ENCODE measurements around the gene HDHD3. TPM values are rescaled to one million over a fixed set of nuclear protein-coding genes. Genes with fewer than 3 reads are reported as not detected.

HDHD3 gene
- total RNA-seq, 2 donors from 2014 or later = 12.1 to 15.5 TPM

GRCh38 chr9:113349445-113350094 lies 27.2 kb downstream of the HDHD3 start, which contains the start of gene BSPRY:
Gene BSPRY (plus strand): TSS chr9:113349541. CDS start chr9:113349580, 39 bp downstream.
- peak within 1 kb of the TSS; percentile 79 for H3K27ac Mint-ChIP-seq
- H3K36me3 Mint-ChIP-seq (ENCODE audit: insufficient read depth in 2 of 2) = peaks cover 0 to 4% of the 10 kb centered on the region in 2 donors
- H3K4me1 Mint-ChIP-seq (ENCODE audit: low read depth) = peaks cover 63% of the 10 kb centered on the region
- H3K9me3 Mint-ChIP-seq = no peaks in the 10 kb centered on the region
- H3K27me3 Mint-ChIP-seq (ENCODE audit: low read depth) = no peaks in the 10 kb centered on the region
- H3K4me3 Mint-ChIP-seq = peak within 1 kb of the TSS; percentile 92 to 95
- DNase-seq (peak; percentile 62 to 63), ATAC-seq (replicated peaks in 1 of 2) (peak; percentile 68 to 76)

DNA sequence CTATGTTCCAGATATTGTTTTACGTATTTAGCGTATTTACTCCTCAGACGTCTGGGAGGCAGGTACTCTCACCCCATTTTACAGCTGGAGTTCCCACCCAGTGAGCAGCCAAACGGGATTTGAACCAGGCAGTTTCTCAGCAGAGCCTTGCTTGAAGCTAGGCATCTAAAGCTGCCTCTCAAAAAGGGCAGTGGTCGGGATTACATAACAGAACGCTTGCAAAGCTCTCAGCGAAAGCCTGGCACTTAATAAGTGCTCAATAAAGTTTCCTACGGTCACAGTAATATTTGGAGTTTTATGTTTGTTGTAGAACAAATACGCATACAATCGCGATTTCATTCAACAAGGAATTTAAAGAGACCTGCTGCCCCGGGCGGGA lies 27.7 kb downstream of the HDHD3 start:
- DNase-seq (no peak), ATAC-seq (replicated peaks in 1 of 2) (no peak)
- Mint-ChIP-seq H3K9me3 (no peaks in the 10 kb centered on the region), H3K27ac (no peak overlapping the region), H3K36me3 (ENCODE audit: insufficient read depth in 2 of 2) (peaks cover 0 to 4% of the 10 kb centered on the region in 2 donors), H3K4me1 (ENCODE audit: low read depth) (peaks cover 63% of the 10 kb centered on the region), H3K4me3 (peak overlapping the region; percentile 66 to 81), H3K27me3 (ENCODE audit: low read depth) (no peaks in the 10 kb centered on the region)

- H3K9me3 Mint-ChIP-seq = no peaks in the 10 kb centered on the region
- peaks cover 69% of the 10 kb centered on the region for H3K4me1 Mint-ChIP-seq (ENCODE audit: low read depth)
Observed at GRCh38 chr9:113348437-113348836, 28.3 kb downstream of the HDHD3 start.

GRCh38 chr9:113345671-113346070 lies 31.1 kb downstream of the HDHD3 start:
- Mint-ChIP-seq H3K4me3 (no peak overlapping the region), H3K27ac (no peak overlapping the region), H3K27me3 (ENCODE audit: low read depth) (no peaks in the 10 kb centered on the region), H3K36me3 (ENCODE audit: insufficient read depth in 2 of 2) (peaks cover 1 to 4% of the 10 kb centered on the region in 2 donors), H3K9me3 (no peaks in the 10 kb centered on the region), H3K4me1 (ENCODE audit: low read depth) (peaks cover 72% of the 10 kb centered on the region)
- no peak for DNase-seq
- ATAC-seq (replicated peaks in 1 of 2) = no peak

More at GRCh38 chr9:113348437-113348836, 28.3 kb downstream of the HDHD3 start:
- Mint-ChIP-seq H3K36me3 (ENCODE audit: insufficient read depth in 2 of 2) (peaks cover 0 to 4% of the 10 kb centered on the region in 2 donors), H3K27me3 (ENCODE audit: low read depth) (no peaks in the 10 kb centered on the region), H3K4me3 (peak overlapping the region in 1 of 2 donors; percentile 50), H3K27ac (no peak overlapping the region)
- ATAC-seq (replicated peaks in 1 of 2) (no peak), DNase-seq (no peak)

- Mint-ChIP-seq H3K36me3 (ENCODE audit: insufficient read depth in 2 of 2) (peaks cover 1 to 3% of the 10 kb centered on the region in 2 donors), H3K4me3 (no peak overlapping the region), H3K4me1 (ENCODE audit: low read depth) (peaks cover 72% of the 10 kb centered on the region), H3K27me3 (ENCODE audit: low read depth) (no peaks in the 10 kb centered on the region), H3K27ac (no peak overlapping the region), H3K9me3 (no peaks in the 10 kb centered on the region)
- no peak for DNase-seq
- ATAC-seq (replicated peaks in 1 of 2) = no peak
Observed at GRCh38 chr9:113345190-113345589, 31.6 kb downstream of the HDHD3 start.

DNA sequence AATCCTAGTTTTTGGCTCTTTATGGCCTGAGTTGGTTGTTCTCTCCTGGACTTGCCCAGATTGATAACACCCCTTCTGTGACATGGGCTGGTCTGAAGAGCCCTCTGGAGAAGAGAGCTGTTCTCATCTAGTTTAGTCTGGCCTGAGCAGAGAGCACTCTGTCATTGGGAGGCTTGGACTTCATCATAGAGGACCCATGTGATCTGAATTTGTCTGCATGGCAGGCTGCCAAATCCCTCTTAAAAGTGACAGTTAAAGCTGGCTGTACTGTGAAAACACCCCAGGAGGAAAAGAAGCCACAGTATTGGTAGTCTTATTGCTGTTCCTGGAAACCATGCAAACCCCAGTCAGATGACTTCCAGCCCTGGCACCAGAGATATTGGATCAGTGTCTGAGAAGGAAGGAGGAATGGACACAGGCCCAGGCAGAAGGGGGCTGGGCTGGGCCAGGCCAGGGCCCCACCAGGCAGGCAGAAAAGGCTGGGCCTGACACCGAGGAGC lies 33.0 kb downstream of the HDHD3 start:
- Mint-ChIP-seq H3K4me1 (ENCODE audit: low read depth) (peaks cover 78% of the 10 kb centered on the region), H3K4me3 (no peak overlapping the region), H3K36me3 (ENCODE audit: insufficient read depth in 2 of 2) (peaks cover 0 to 1% of the 10 kb centered on the region in 2 donors), H3K27me3 (ENCODE audit: low read depth) (no peaks in the 10 kb centered on the region), H3K27ac (no peak overlapping the region), H3K9me3 (no peaks in the 10 kb centered on the region)
- ATAC-seq (replicated peaks in 1 of 2) (no peak), DNase-seq (peak in 1 of 2 donors; percentile 19)

- peaks cover 0 to 1% of the 10 kb centered on the region in 2 donors for H3K36me3 Mint-ChIP-seq (ENCODE audit: insufficient read depth in 2 of 2)
Observed at GRCh38 chr9:113341712-113342410, 34.9 kb downstream of the HDHD3 start.

GRCh38 chr9:113340011-113340699 lies 36.6 kb downstream of the HDHD3 start, which contains the start of gene WDR31:
Gene WDR31 (minus strand): TSS chr9:113340275. CDS start chr9:113332022, 8,253 bp downstream.
- H3K27ac Mint-ChIP-seq = peak within 1 kb of the TSS; percentile 35

More at GRCh38 chr9:113341712-113342410, 34.9 kb downstream of the HDHD3 start:
- H3K9me3 Mint-ChIP-seq = no peaks in the 10 kb centered on the region
- H3K27me3 Mint-ChIP-seq (ENCODE audit: low read depth) = no peaks in the 10 kb centered on the region
- ATAC-seq (replicated peaks in 1 of 2) (peak; percentile 19 to 36), DNase-seq (peak in 1 of 2 donors; percentile 43)
- H3K4me1 Mint-ChIP-seq (ENCODE audit: low read depth) = peaks cover 65% of the 10 kb centered on the region
- H3K4me3 Mint-ChIP-seq = peak overlapping the region; percentile 85 to 93
- peak overlapping the region; percentile 7 for H3K27ac Mint-ChIP-seq

DNA sequence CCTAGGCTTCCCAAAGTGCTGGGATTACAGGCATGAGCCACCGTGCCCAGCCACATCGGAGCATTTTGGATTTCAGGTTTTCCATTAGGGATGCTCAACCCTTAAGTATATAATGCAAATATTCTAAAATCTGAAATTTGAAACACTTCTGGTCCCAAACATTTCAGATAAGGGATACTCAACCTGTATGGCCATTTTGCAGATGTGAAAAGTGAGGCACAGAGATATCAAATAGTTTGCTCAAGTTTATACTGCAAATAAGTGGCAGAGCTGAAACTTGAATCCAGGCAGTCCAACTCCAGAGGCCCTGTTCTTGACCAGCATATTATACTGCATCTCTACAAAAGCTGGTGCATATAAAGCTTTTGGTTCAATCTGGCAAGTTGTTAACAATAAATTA lies 39.1 kb downstream of the HDHD3 start:
- Mint-ChIP-seq H3K27ac (no peak overlapping the region), H3K4me1 (ENCODE audit: low read depth) (peaks cover 36% of the 10 kb centered on the region), H3K36me3 (ENCODE audit: insufficient read depth in 2 of 2) (no peaks in the 10 kb centered on the region), H3K27me3 (ENCODE audit: low read depth) (no peaks in the 10 kb centered on the region), H3K9me3 (no peaks in the 10 kb centered on the region), H3K4me3 (no peak overlapping the region)
- ATAC-seq (replicated peaks in 1 of 2) (no peak), DNase-seq (no peak)

More at GRCh38 chr9:113340011-113340699, 36.6 kb downstream of the HDHD3 start, which contains the start of gene WDR31:
- Mint-ChIP-seq H3K4me1 (ENCODE audit: low read depth) (peaks cover 54% of the 10 kb centered on the region), H3K9me3 (no peaks in the 10 kb centered on the region), H3K27me3 (ENCODE audit: low read depth) (no peaks in the 10 kb centered on the region), H3K36me3 (ENCODE audit: insufficient read depth in 2 of 2) (peaks cover 0 to 1% of the 10 kb centered on the region in 2 donors), H3K4me3 (peak within 1 kb of the TSS; percentile 85 to 93)
- ATAC-seq (replicated peaks in 1 of 2) (peak; percentile 96 to 99), DNase-seq (peak; percentile 86 to 87)

DNA sequence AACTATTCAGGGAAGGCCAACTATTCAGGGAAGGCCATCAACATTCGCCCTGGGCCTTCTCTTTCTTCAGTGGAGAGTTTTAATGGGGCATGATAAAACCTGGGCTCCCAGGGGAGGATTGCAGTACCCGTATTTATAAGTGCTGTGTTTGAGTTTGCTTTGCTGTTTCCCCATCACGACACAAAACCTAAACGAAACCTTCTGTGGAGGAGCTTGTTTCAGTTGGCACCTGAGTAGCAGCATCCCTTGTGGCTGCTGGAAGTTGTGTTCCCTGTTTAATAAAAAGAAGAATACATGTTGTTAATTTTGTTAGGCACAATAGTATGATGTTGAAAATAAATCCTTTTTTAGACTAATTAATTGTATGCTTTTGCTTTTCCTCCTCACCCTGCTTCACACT lies 45.0 kb downstream of the HDHD3 start:
- Mint-ChIP-seq H3K4me3 (no peak overlapping the region), H3K4me1 (ENCODE audit: low read depth) (no peaks in the 10 kb centered on the region), H3K9me3 (no peaks in the 10 kb centered on the region)

GRCh38 chr9:113328045-113328782 lies 48.6 kb downstream of the HDHD3 start:
- H3K27ac Mint-ChIP-seq = no peak overlapping the region
- no peaks in the 10 kb centered on the region for H3K4me1 Mint-ChIP-seq (ENCODE audit: low read depth)
- H3K36me3 Mint-ChIP-seq (ENCODE audit: insufficient read depth in 2 of 2) = no peaks in the 10 kb centered on the region
- ATAC-seq (replicated peaks in 1 of 2) = no peak
- no peak for DNase-seq
- no peaks in the 10 kb centered on the region for H3K9me3 Mint-ChIP-seq
- H3K27me3 Mint-ChIP-seq (ENCODE audit: low read depth) = no peaks in the 10 kb centered on the region
- H3K4me3 Mint-ChIP-seq = no peak overlapping the region

More for the DNA sequence above, 45.0 kb downstream of the HDHD3 start:
- DNase-seq = no peak
- Mint-ChIP-seq H3K36me3 (ENCODE audit: insufficient read depth in 2 of 2) (no peaks in the 10 kb centered on the region), H3K27me3 (ENCODE audit: low read depth) (no peaks in the 10 kb centered on the region), H3K27ac (no peak overlapping the region)
- no peak for ATAC-seq (replicated peaks in 1 of 2)

DNA sequence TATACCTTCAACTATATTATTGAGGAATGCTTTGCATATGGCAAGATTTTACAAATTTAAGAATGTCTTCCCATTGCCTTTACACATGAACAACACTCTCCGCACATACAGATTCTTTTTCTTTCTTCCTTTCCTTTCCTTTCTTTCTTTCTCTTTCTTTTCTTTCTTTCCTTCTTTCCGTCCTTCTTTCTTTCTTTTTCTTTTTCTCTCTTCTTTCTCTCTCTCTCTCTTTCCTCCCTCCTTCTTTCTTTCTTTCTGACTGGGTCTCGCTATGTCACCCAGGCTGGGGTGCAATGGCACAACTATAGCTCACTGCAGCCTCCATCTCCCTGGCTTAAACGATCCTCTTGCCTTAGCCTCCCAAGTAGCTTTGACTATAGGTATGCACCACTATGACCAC lies 50.6 kb downstream of the HDHD3 start:
- Mint-ChIP-seq H3K27ac (no peak overlapping the region), H3K4me1 (ENCODE audit: low read depth) (no peaks in the 10 kb centered on the region), H3K27me3 (ENCODE audit: low read depth) (no peaks in the 10 kb centered on the region), H3K4me3 (no peak overlapping the region), H3K36me3 (ENCODE audit: insufficient read depth in 2 of 2) (no peaks in the 10 kb centered on the region), H3K9me3 (no peaks in the 10 kb centered on the region)
- no peak for ATAC-seq (replicated peaks in 1 of 2)
- DNase-seq = no peak

Measured in activated T-cell treated with anti-CD3 and anti-CD28 coated beads, Interleukin-2, amount 50 U/mL, for 72 hours (primary cell).